ENCODE measurements around the gene MRPS10.

Gene MRPS10

GRCh38 chr6:42217519-42218367 is at the start of gene MRPS10:
Gene MRPS10, minus strand, starts transcription at chr6:42217861. Its CDS starts 12 bp downstream, at chr6:42217849.
- DNase-seq = peak; percentile 94

- no peak for DNase-seq
These were observed 48.9 kb upstream of the MRPS10 start for GRCh38 chr6:42266538-42266937.

GRCh38 chr6:42264852-42265390 is 47.3 kb upstream of the MRPS10 start:
- DNase-seq = no peak

- DNase-seq = no peak
These were observed 46.6 kb upstream of the MRPS10 start for GRCh38 chr6:42264162-42264851.

GRCh38 chr6:42263165-42263728 is 45.6 kb upstream of the MRPS10 start:
- no peak for DNase-seq

GRCh38 chr6:42260972-42261371 is 43.3 kb upstream of the MRPS10 start:
- DNase-seq = peak; percentile 49

GRCh38 chr6:42260396-42260888 is 42.8 kb upstream of the MRPS10 start:
- DNase-seq = peak; percentile 13

GRCh38 chr6:42259841-42260395 is 42.3 kb upstream of the MRPS10 start:
- DNase-seq = no peak

GRCh38 chr6:42259286-42259685 is 41.6 kb upstream of the MRPS10 start:
- DNase-seq = no peak

GRCh38 chr6:42257614-42258013 is 40.0 kb upstream of the MRPS10 start:
- no peak for DNase-seq

GRCh38 chr6:42257063-42257462 is 39.4 kb upstream of the MRPS10 start:
- no peak for DNase-seq

GRCh38 chr6:42255050-42255449 is 37.4 kb upstream of the MRPS10 start:
- DNase-seq = peak; percentile 17

- DNase-seq = no peak
These were observed 36.8 kb upstream of the MRPS10 start for GRCh38 chr6:42254505-42254904.

- no peak for DNase-seq
These were observed 34.4 kb upstream of the MRPS10 start for GRCh38 chr6:42251911-42252637.

GRCh38 chr6:42251500-42251899 is 33.8 kb upstream of the MRPS10 start:
- no peak for DNase-seq

GRCh38 chr6:42250274-42250931 is 32.7 kb upstream of the MRPS10 start:
- DNase-seq = no peak

- no peak for DNase-seq
These were observed 31.6 kb upstream of the MRPS10 start for GRCh38 chr6:42249279-42249678.

- no peak for DNase-seq
These were observed 25.4 kb upstream of the MRPS10 start for GRCh38 chr6:42243046-42243445.

- no peak for DNase-seq
These were observed 24.3 kb upstream of the MRPS10 start for GRCh38 chr6:42241915-42242314.

- no peak for DNase-seq
These were observed 22.2 kb upstream of the MRPS10 start for GRCh38 chr6:42239736-42240375.

- DNase-seq = no peak
These were observed 21.7 kb upstream of the MRPS10 start for GRCh38 chr6:42239333-42239732.

Measured in activated CD4-positive, alpha-beta T cell treated with anti-CD3 and anti-CD28 coated beads for 48 hours (primary cell).